Endothelial cell of umbilical vein (primary cell): ENCODE measurements around the gene SCTR.

Experiments
- EZH2 ChIP-seq: IDR thresholded peaks from 2 replicates; pipeline ENCODE4 v1.6.1; 2012; ENCODE audit warnings: borderline replicate concordance, low read depth, mild to moderate bottlenecking, moderate library complexity, low read length, inconsistent platforms; ENCODE audit not compliant: severe bottlenecking
- POLR2A ChIP-seq: IDR thresholded peaks from 2 replicates; pipeline ENCODE4 v1.6.1; 2012; ENCODE audit warnings: low read depth, mild to moderate bottlenecking, control low read depth, low read length
- TF ChIP-seq, protein P1 (sequence below), 2 donors: IDR thresholded peaks; 1 replicate in 1 of 2; 2 replicates in 1 of 2; pipeline ENCODE4 v1.5.1; 2011; ENCODE audit warnings: low read length in 2 of 2, mild to moderate bottlenecking in 2 of 2, moderate library complexity in 2 of 2, control low read depth in 1 of 2, inconsistent platforms in 1 of 2, low read depth in 1 of 2; ENCODE audit not compliant: insufficient read depth in 1 of 2; ENCODE audit errors: extremely low read depth in 1 of 2

DNA sequence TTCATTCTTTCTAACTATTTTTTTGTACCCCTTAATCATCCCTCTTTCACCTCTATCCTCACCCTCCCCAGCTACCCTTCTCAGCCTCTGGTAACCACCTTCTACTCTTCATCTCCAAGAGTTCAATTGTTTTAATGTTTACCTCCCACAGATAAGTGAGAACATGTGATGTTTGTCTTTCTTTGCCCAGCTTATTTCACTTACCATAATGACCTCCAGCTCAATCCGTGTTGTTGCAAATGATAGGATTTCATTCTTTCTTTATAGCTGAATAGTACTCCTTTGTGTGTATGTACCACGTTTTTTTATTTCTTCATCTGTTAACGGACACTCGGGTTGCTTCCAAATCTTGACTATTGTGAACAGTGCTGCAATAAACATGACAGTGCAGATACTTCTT, 114.8 kb downstream of the SCTR start:
- TF ChIP-seq, protein P1, sequence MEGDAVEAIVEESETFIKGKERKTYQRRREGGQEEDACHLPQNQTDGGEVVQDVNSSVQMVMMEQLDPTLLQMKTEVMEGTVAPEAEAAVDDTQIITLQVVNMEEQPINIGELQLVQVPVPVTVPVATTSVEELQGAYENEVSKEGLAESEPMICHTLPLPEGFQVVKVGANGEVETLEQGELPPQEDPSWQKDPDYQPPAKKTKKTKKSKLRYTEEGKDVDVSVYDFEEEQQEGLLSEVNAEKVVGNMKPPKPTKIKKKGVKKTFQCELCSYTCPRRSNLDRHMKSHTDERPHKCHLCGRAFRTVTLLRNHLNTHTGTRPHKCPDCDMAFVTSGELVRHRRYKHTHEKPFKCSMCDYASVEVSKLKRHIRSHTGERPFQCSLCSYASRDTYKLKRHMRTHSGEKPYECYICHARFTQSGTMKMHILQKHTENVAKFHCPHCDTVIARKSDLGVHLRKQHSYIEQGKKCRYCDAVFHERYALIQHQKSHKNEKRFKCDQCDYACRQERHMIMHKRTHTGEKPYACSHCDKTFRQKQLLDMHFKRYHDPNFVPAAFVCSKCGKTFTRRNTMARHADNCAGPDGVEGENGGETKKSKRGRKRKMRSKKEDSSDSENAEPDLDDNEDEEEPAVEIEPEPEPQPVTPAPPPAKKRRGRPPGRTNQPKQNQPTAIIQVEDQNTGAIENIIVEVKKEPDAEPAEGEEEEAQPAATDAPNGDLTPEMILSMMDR (IDR thresholded peaks at IDR 0.05; ENCODE audit: extremely low read depth in 1 of 2, insufficient read depth in 1 of 2, low read depth in 1 of 2, low read length in 2 of 2) = no peak
- TF ChIP-seq POLR2A (no peak), EZH2 (no peak)
